HCT116 (cell line): ENCODE results near the gene PPP1R15A.

ENCODE experiments used
- EGR1 ChIP-seq: IDR thresholded peaks from 2 replicates; pipeline ENCODE4 v1.6.1; 2012; ENCODE audit warnings: low read depth
- EZH2 ChIP-seq: fragments of 200-600 bp; sonication (generic); IDR thresholded peaks from 2 replicates; pipeline ENCODE4 v1.6.1; 2017; ENCODE audit warnings: antibody characterized with exemption, mixed run types
- POLR2A ChIP-seq: IDR thresholded peaks from 2 replicates; pipeline ENCODE4 v1.7.0; 2011; ENCODE audit warnings: borderline replicate concordance; ENCODE audit not compliant: insufficient read depth, insufficient read length; ENCODE audit errors: extremely low read depth
- TF ChIP-seq, protein P1 (sequence below), 3 experiments: fragments of 200-600 bp in 1 of 3; sonication (generic) in 1 of 3; IDR thresholded peaks in 2 of 3; conservative IDR thresholded peaks in 1 of 3; 2 replicates each; pipeline ENCODE4 v1.5.1; 2012 to 2017; ENCODE audit warnings: low read depth in 2 of 3, low read length in 2 of 3, antibody characterized with exemption in 1 of 3, borderline replicate concordance in 1 of 3, control low read depth in 1 of 3, mild to moderate bottlenecking in 1 of 3, mixed read lengths in 1 of 3, mixed run types in 1 of 3, moderate library complexity in 1 of 3; ENCODE audit not compliant: insufficient read depth in 1 of 3

GRCh38 chr19:48913114-48913889 lies 41.1 kb downstream of the PPP1R15A start:
- TF ChIP-seq EGR1: no peak
- TF ChIP-seq EZH2: no peak
- TF ChIP-seq POLR2A: no peak
- TF ChIP-seq, protein P1, sequence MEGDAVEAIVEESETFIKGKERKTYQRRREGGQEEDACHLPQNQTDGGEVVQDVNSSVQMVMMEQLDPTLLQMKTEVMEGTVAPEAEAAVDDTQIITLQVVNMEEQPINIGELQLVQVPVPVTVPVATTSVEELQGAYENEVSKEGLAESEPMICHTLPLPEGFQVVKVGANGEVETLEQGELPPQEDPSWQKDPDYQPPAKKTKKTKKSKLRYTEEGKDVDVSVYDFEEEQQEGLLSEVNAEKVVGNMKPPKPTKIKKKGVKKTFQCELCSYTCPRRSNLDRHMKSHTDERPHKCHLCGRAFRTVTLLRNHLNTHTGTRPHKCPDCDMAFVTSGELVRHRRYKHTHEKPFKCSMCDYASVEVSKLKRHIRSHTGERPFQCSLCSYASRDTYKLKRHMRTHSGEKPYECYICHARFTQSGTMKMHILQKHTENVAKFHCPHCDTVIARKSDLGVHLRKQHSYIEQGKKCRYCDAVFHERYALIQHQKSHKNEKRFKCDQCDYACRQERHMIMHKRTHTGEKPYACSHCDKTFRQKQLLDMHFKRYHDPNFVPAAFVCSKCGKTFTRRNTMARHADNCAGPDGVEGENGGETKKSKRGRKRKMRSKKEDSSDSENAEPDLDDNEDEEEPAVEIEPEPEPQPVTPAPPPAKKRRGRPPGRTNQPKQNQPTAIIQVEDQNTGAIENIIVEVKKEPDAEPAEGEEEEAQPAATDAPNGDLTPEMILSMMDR (IDR thresholded peaks at IDR 0.05 in 2 of 3, conservative IDR thresholded peaks at IDR 0.05 in 1 of 3; ENCODE audit: borderline replicate concordance in 1 of 3, insufficient read depth in 1 of 3, low read depth in 2 of 3, low read length in 2 of 3): no peak
